Right ventricle myocardium inferior (tissue), 1 donor: ENCODE measurements around the gene C2CD4C. TPM values are rescaled to one million over a fixed set of nuclear protein-coding genes. Genes with fewer than 3 reads are reported as not detected.
"Not testable (repeated sequence)": the region's sequence is repeated elsewhere in the genome, so short reads cannot be mapped to it uniquely, and the experiment has no call there.

Source experiments
- ATAC-seq: fragments of 200-7000 bp; cut with Tn5 transposase; one replicate; pipeline ENCODE4 v1.9.1; 2020; ENCODE audit warnings: mild to moderate bottlenecking, moderate library complexity
- DNase-seq: peaks from one replicate; pipeline ENCODE4 v3.0.0; 2021; ENCODE audit errors: missing footprints
- intact Hi-C: fragments of 100-400 bp; cut with DNase I; formaldehyde crosslinking; loops from one replicate; pipeline ENCODE4 v1.11.0; 2022
- total RNA-seq: library from RNA; stranded (reverse); fragmentation: NEBNext Ultra II Directional; extraction: Animal tissue kit (Norgen Biotek cat#: 25700); gene quantifications from one replicate; pipeline ENCODE4 v1.2.1, GENCODE V29; 2021
- donor health status: DM: no; HTN: yes; CAD: no; lungs with severe emphysema.

The C2CD4C gene
- total RNA-seq, 1 donor from 2014 or later, result 1.0 TPM

GRCh38 chr19:359653-359925, 49.4 kb downstream of the C2CD4C start:
- intact Hi-C loops, result no loop called here
- no peak for ATAC-seq

GRCh38 chr19:355536-355935, 53.4 kb downstream of the C2CD4C start:
- ATAC-seq, DNase-seq, intact Hi-C loops: not testable (repeated sequence)

More at GRCh38 chr19:359653-359925, 49.4 kb downstream of the C2CD4C start:
- DNase-seq, result no peak

Other genes with a start within 250 kb of the C2CD4C start
- 0.76 TPM for gene PLPP2, start 117.7 kb downstream of the C2CD4C start, total RNA-seq
- 16.3 TPM for gene MIER2, start 64.4 kb downstream of the C2CD4C start, total RNA-seq
- 10.7 TPM for gene SHC2, start 51.9 kb upstream of the C2CD4C start, total RNA-seq
- 0.19 TPM for gene MADCAM1, start 87.3 kb upstream of the C2CD4C start, total RNA-seq
- 10.3 TPM for gene TPGS1, start 98.3 kb upstream of the C2CD4C start, total RNA-seq
- gene CDC34, start 122.6 kb upstream of the C2CD4C start, total RNA-seq, result 109 TPM
- not detected for gene GZMM, start 134.9 kb upstream of the C2CD4C start, total RNA-seq
- 1,651 TPM for gene BSG, start 163.4 kb upstream of the C2CD4C start, total RNA-seq
- gene HCN2, start 180.7 kb upstream of the C2CD4C start, total RNA-seq, result 4.5 TPM
- 51.2 TPM for gene POLRMT, start 224.4 kb upstream of the C2CD4C start, total RNA-seq
- not detected for gene FGF22, start 230.7 kb upstream of the C2CD4C start, total RNA-seq